K562 (cell line): ENCODE data around the gene IMMP2L. TPM values are rescaled to one million over a fixed set of nuclear protein-coding genes. Genes with fewer than 3 reads are reported as not detected.

ENCODE experiments used
- ATAC-seq: fragments of 200-7000 bp; cut with Tn5 transposase; 3 replicates; pipeline ENCODE4 v1.9.1; 2020; ENCODE audit warnings: moderate library complexity
- BruUV-seq: library from RNA; stranded (reverse); fragments of 400-500 nt; replicated peaks from 2 replicates; lab custom pipeline; 2021; lab: Mats Ljungman, UMichigan
- CTCF ChIA-PET: fragments of 300-600 bp; formaldehyde crosslinking; extraction: SDS; loops from one replicate; lab custom pipeline; 2021; ENCODE audit warnings: low intra/inter-chr PET ratio; lab: Yijun Ruan, JAX
- POLR2A ChIA-PET: fragments of 300-600, 350-650 bp; sonication (Branson Sonifier 250); formaldehyde crosslinking; extraction: SDS; loops from one replicate; lab custom pipeline; 2021; ENCODE audit warnings: antibody characterized with exemption, inconsistent platforms; lab: Yijun Ruan, JAX
- DNase-seq, 4 experiments: peaks; one replicate each; pipeline versions ENCODE4 v3.0.0 to v3.0.0-alpha.2; 2011 to 2018; ENCODE audit warnings: low spot score in 3 of 4, mixed read lengths in 3 of 4; ENCODE audit errors: extremely low read depth in 1 of 4
- FAIRE-seq: peaks from 2 replicates; lab custom pipeline; 2011; peaks lifted over from hg19 to GRCh38; lab: Jason Lieb, UNC
- H2AFZ ChIP-seq: 2 replicates; pipeline ENCODE4 v1.6.0; 2011; ENCODE audit warnings: low read depth, low read length, control low read depth, inconsistent platforms
- H3K27ac ChIP-seq: fragments of 200-600 bp; 3 replicates; pipeline ENCODE4 v1.8.0; 2011; ENCODE audit warnings: low read depth, mild to moderate bottlenecking, control low read depth, inconsistent platforms, low read length, moderate library complexity, mixed read lengths; ENCODE audit errors: extremely low read depth
- H3K27me3 ChIP-seq, 2 experiments: fragments of 300-600 bp in 1 of 2; 2 replicates in 1 of 2; 3 replicates in 1 of 2; pipeline versions ENCODE4 v1.6.0 to v1.8.0; 2011; ENCODE audit warnings: inconsistent platforms in 2 of 2, low read length in 2 of 2, mild to moderate bottlenecking in 1 of 2, mixed read lengths in 1 of 2, moderate library complexity in 1 of 2; ENCODE audit not compliant: control insufficient read depth in 2 of 2, insufficient read depth in 2 of 2
- H3K36me3 ChIP-seq: fragments of 300-600 bp; 3 replicates; pipeline ENCODE4 v1.8.0; 2011; ENCODE audit warnings: mild to moderate bottlenecking, low read length, inconsistent platforms; ENCODE audit not compliant: control insufficient read depth, insufficient read depth
- H3K4me1 ChIP-seq, 2 experiments: fragments of 200-600 bp in 1 of 2; replicated peaks in 1 of 2; 2 replicates in 1 of 2; 3 replicates in 1 of 2; pipeline versions ENCODE4 v1.5.1 to v1.8.0; 2011; ENCODE audit warnings: inconsistent platforms in 2 of 2, low read length in 2 of 2, mild to moderate bottlenecking in 1 of 2, mixed read lengths in 1 of 2, moderate library complexity in 1 of 2; ENCODE audit not compliant: control insufficient read depth in 2 of 2, insufficient read depth in 2 of 2
- H3K4me2 ChIP-seq: 2 replicates; pipeline ENCODE4 v1.6.1; 2011; ENCODE audit warnings: low read length, control low read depth, inconsistent platforms, mixed read lengths; ENCODE audit not compliant: insufficient read depth
- H3K4me3 ChIP-seq: fragments of 200-600 bp; sonication (generic), shearing (Covaris generic); 2 replicates; pipeline ENCODE4 v1.5.1; 2016; ENCODE audit warnings: control low read depth, inconsistent platforms
- H3K79me2 ChIP-seq: fragments of 200-600 bp; 3 replicates; pipeline ENCODE4 v1.8.0; 2011; ENCODE audit warnings: low read length, inconsistent platforms; ENCODE audit not compliant: control insufficient read depth, insufficient read depth
- H3K9ac ChIP-seq, 2 experiments: 2 replicates each; pipeline versions ENCODE4 v1.6.0 to v1.6.1; 2011; ENCODE audit warnings: low read depth in 2 of 2, low read length in 2 of 2, control low read depth in 1 of 2, inconsistent platforms in 1 of 2, mild to moderate bottlenecking in 1 of 2, mixed read lengths in 1 of 2; ENCODE audit not compliant: insufficient read depth in 1 of 2
- H3K9me1 ChIP-seq: one replicate; pipeline ENCODE4 v1.6.0; 2011; ENCODE audit warnings: inconsistent platforms, mild to moderate bottlenecking, low read length, moderate library complexity; ENCODE audit not compliant: control insufficient read depth, insufficient read depth
- H3K9me3 ChIP-seq: replicated peaks from 2 replicates; pipeline ENCODE4 v1.5.1; 2011; ENCODE audit warnings: low read depth, low read length, inconsistent platforms; ENCODE audit not compliant: control insufficient read depth, insufficient read depth
- H4K20me1 ChIP-seq: replicated peaks from 2 replicates; pipeline ENCODE4 v1.6.1; 2011; ENCODE audit warnings: low read length, inconsistent platforms, mixed read lengths; ENCODE audit not compliant: control insufficient read depth, insufficient read depth
- ESRRB ChIP-seq: fragments of 250-450 bp; sonication (Bioruptor Pico); IDR thresholded peaks from 2 replicates; pipeline ENCODE4 v1.5.0; 2020; ENCODE audit warnings: mild to moderate bottlenecking, moderate library complexity, borderline replicate concordance
- SMAD4 ChIP-seq: fragments of 250-450 bp; sonication (Bioruptor Pico); conservative IDR thresholded peaks from 2 replicates; pipeline ENCODE4 v1.8.0; 2021; ENCODE audit warnings: inconsistent platforms, mild to moderate bottlenecking, moderate library complexity
- TEAD2 ChIP-seq: fragments of 450-650 bp; IDR thresholded peaks from 2 replicates; pipeline ENCODE4 v1.6.1; 2016; ENCODE audit warnings: missing genetic modification characterization, control low read depth, missing compliant biosample characterization
- U2AF1 ChIP-seq: fragments of 200-400 bp; formaldehyde crosslinking; optimal IDR thresholded peaks from 2 replicates; pipeline ENCODE3; 2017; ENCODE audit warnings: mild to moderate bottlenecking, low read depth, low read length, moderate library complexity
- ZFP36 ChIP-seq: fragments of 150-350 bp; IDR thresholded peaks from 2 replicates; pipeline ENCODE4 v1.6.1; 2018; ENCODE audit warnings: low read length, low read depth; ENCODE audit not compliant: partially characterized antibody
- WGBS: fragments of 100-300 bp; shearing (Covaris generic); methylation state at CpG from one replicate; pipeline ENCODE4 v1.1.6; 2016; ENCODE audit warnings: low coverage, mixed read lengths; ENCODE audit not compliant: insufficient coverage; ENCODE audit errors: missing lambda C conversion rate; 5-methylcytosine and 5-hydroxymethylcytosine counted together
- in situ Hi-C: fragments of 300-500 bp; cut with MboI; formaldehyde crosslinking; loops from 4 replicates; pipeline ENCODE4 v1.15.0; 2018; ENCODE audit warnings: inconsistent platforms, mixed read lengths
- intact Hi-C: fragments of 100-400 bp; cut with micrococcal nuclease; formaldehyde crosslinking; loops from 2 replicates; pipeline ENCODE4 v1.14.2; 2022
- polyA plus RNA-seq, 8 experiments: library from polyadenylated mRNA; depleted of rRNA in 4 of 8; stranded (reverse) in 5 of 8; unstranded in 3 of 8; fragments of >200 nt; fragmentation: Nextera tagmentation in 2 of 8; fragmentation: Illumina TruSeq in 1 of 8; extraction: Ambion mirVana in 2 of 8; extraction: Trizol in 1 of 8; gene quantifications; 2 replicates each; pipeline versions ENCODE4 v1.2.1 to v1.2.3, GENCODE V29; 2011 to 2014; ENCODE audit warnings: inconsistent platforms in 1 of 8, missing spikeins in 1 of 8
- total RNA-seq, 7 experiments: library from RNA; depleted of rRNA in 6 of 7; stranded (reverse); fragments of >200 nt in 6 of 7; fragmentation: Illumina TruSeq in 2 of 7; extraction: Trizol in 2 of 7; gene quantifications; 2 replicates each; pipeline versions ENCODE4 v1.2.1 to v1.2.3, GENCODE V29; 2011 to 2021; ENCODE audit warnings: low replicate concordance in 1 of 7
- TF ChIP-seq, protein P1 (sequence below): sonication (generic); formaldehyde crosslinking; IDR thresholded peaks from 2 replicates; pipeline ENCODE4 v1.8.0; 2022; ENCODE audit warnings: missing genetic modification reagents, mild to moderate bottlenecking, borderline replicate concordance

IMMP2L gene
- total and polyA plus RNA-seq, 9 of the 15 experiments (the other 6 are each of a cell fraction or from before 2014, with no cell fraction given) = 29.7 to 116 (median 53.0) TPM

DNA sequence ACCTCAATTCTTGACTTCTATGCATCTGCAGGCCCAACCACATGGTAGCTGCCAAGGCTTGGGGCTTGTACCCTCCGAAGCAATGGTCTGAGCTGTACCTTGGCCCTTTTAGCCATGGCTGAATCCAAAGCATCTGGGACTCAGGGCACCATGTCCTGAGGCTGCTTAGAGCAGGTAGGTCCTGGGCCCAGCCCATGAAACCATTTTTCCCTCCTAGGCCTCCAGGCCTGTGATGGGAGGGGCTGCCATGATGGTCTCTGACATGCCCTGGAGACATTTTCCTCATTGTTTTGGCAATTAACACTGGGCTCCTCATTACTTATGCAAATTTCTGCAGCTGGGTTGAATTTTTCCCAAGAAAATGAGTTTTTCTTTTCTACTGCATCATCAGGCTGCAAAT is 889.1 kb downstream of the IMMP2L start:
- intact Hi-C loops (no loop called here), in situ Hi-C loops (no loop called here)
- FAIRE-seq (no peak), DNase-seq (no peak), ATAC-seq (no peak)
- 5% methylated on average over 1 of the region's 1 CpG for WGBS
- Histone ChIP-seq H3K4me2 (no peak overlapping the region), H3K27ac (no peak overlapping the region), H3K9ac (no peak overlapping the region), H3K4me3 (no peak overlapping the region), H3K9me3 (no peaks in the 10 kb centered on the region), H2AFZ (no peak overlapping the region), H3K9me1 (no peaks in the 10 kb centered on the region), H3K36me3 (no peaks in the 10 kb centered on the region), H4K20me1 (no peaks in the 10 kb centered on the region), H3K4me1 (no peaks in the 10 kb centered on the region), H3K79me2 (no peaks in the 10 kb centered on the region), H3K27me3 (no peaks in the 10 kb centered on the region)
- CTCF ChIA-PET = interaction anchor here (0.7 kb wide), 1 partner anchor 184 kb away, joined by 4 read pairs; no protein-coding TSS in a partner anchor
- BruUV-seq = no TSS peak
- POLR2A ChIA-PET = no interaction called here
- TF ChIP-seq ESRRB (CRISPR knock-in tag) (no peak), U2AF1 (no peak), SMAD4 (CRISPR knock-in tag) (no peak), ZFP36 (peak; percentile 63), TEAD2 (no peak)
- TF ChIP-seq, protein P1, sequence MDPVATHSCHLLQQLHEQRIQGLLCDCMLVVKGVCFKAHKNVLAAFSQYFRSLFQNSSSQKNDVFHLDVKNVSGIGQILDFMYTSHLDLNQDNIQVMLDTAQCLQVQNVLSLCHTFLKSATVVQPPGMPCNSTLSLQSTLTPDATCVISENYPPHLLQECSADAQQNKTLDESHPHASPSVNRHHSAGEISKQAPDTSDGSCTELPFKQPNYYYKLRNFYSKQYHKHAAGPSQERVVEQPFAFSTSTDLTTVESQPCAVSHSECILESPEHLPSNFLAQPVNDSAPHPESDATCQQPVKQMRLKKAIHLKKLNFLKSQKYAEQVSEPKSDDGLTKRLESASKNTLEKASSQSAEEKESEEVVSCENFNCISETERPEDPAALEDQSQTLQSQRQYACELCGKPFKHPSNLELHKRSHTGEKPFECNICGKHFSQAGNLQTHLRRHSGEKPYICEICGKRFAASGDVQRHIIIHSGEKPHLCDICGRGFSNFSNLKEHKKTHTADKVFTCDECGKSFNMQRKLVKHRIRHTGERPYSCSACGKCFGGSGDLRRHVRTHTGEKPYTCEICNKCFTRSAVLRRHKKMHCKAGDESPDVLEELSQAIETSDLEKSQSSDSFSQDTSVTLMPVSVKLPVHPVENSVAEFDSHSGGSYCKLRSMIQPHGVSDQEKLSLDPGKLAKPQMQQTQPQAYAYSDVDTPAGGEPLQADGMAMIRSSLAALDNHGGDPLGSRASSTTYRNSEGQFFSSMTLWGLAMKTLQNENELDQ (CRISPR knock-in tag) = no peak
